H1 (cell line): Measurements from ENCODE around the gene ALG5. TPM values are rescaled to one million over a fixed set of nuclear protein-coding genes. Genes with fewer than 3 reads are reported as not detected.

ENCODE experiments used
- CTCF ChIA-PET: fragments of 300-600 bp; sonication (Branson Sonifier 250); formaldehyde crosslinking; loops from one replicate; lab custom pipeline; 2021; ENCODE audit not compliant: partially characterized antibody; lab: Charles Lee
- POLR2A ChIA-PET: fragments of 300-600 bp; sonication (Branson Sonifier 250); formaldehyde crosslinking; loops from one replicate; lab custom pipeline; 2021; ENCODE audit warnings: inconsistent platforms; ENCODE audit not compliant: partially characterized antibody; lab: Charles Lee
- DNase-seq, 2 experiments: peaks; one replicate each; pipeline versions ENCODE4 v3.0.0 to v3.0.0-alpha.2; 2010 to 2022; ENCODE audit warnings: low spot score in 2 of 2, low read depth in 1 of 2, mixed read lengths in 1 of 2
- FAIRE-seq: peaks from 2 replicates; lab custom pipeline; 2011; peaks lifted over from hg19 to GRCh38; lab: Jason Lieb, UNC
- H2AFZ ChIP-seq: 2 replicates; pipeline ENCODE4 v1.8.1; 2012; ENCODE audit warnings: low read length, inconsistent platforms
- H2AK5ac ChIP-seq: 2 replicates; pipeline ENCODE4 v1.6.1; 2013; ENCODE audit warnings: low read depth, low read length
- H2BK120ac ChIP-seq: replicated peaks from 2 replicates; pipeline ENCODE3; 2013; ENCODE audit warnings: low read depth, low read length, inconsistent platforms
- H2BK12ac ChIP-seq: 2 replicates; pipeline ENCODE4 v1.6.1; 2013; ENCODE audit warnings: low read depth, low read length
- H2BK15ac ChIP-seq: 2 replicates; pipeline ENCODE4 v1.6.1; 2013; ENCODE audit warnings: low read length
- H2BK20ac ChIP-seq: 2 replicates; pipeline ENCODE4 v1.6.1; 2013; ENCODE audit warnings: low read length
- H2BK5ac ChIP-seq: 2 replicates; pipeline ENCODE4 v1.6.1; 2013; ENCODE audit warnings: low read depth, low read length
- H3K14ac ChIP-seq: 2 replicates; pipeline ENCODE4 v1.6.1; 2013; ENCODE audit warnings: inconsistent platforms; ENCODE audit not compliant: insufficient read length
- H3K18ac ChIP-seq: 2 replicates; pipeline ENCODE4 v1.6.1; 2013; ENCODE audit warnings: low read length; ENCODE audit errors: extremely low read depth
- H3K23ac ChIP-seq: 2 replicates; pipeline ENCODE4 v1.6.1; 2013; ENCODE audit warnings: inconsistent platforms; ENCODE audit not compliant: insufficient read length
- H3K23me2 ChIP-seq: 2 replicates; pipeline ENCODE4 v1.6.1; 2013; ENCODE audit warnings: low read depth, low read length
- H3K27ac ChIP-seq: 2 replicates; pipeline ENCODE4 v1.6.1; 2011; ENCODE audit warnings: low read depth, low read length, inconsistent platforms
- H3K27me3 ChIP-seq, 4 experiments: replicated peaks in 1 of 4; 1 replicate in 1 of 4; 2 replicates in 3 of 4; pipeline versions ENCODE4 v1.6.1 to v1.8.1; 2011 to 2013; ENCODE audit warnings: low read length in 3 of 4, mild to moderate bottlenecking in 3 of 4, inconsistent platforms in 2 of 4, mixed read lengths in 2 of 4, moderate library complexity in 1 of 4; ENCODE audit not compliant: control insufficient read depth in 3 of 4, insufficient read depth in 3 of 4; ENCODE audit errors: extremely low read depth in 1 of 4
- H3K36me3 ChIP-seq, 4 experiments: 2 replicates each; pipeline versions ENCODE4 v1.6.1 to v1.8.1; 2011 to 2013; ENCODE audit warnings: mild to moderate bottlenecking in 4 of 4, low read length in 3 of 4, moderate library complexity in 2 of 4, control low read depth in 1 of 4, inconsistent platforms in 1 of 4; ENCODE audit not compliant: insufficient read depth in 4 of 4, control insufficient read depth in 2 of 4
- H3K4ac ChIP-seq: replicated peaks from 2 replicates; pipeline ENCODE3; 2013; ENCODE audit warnings: low read length, low read depth, mixed read lengths, inconsistent platforms; ENCODE audit not compliant: insufficient read length
- H3K4me1 ChIP-seq, 4 experiments: replicated peaks in 1 of 4; 1 replicate in 1 of 4; 2 replicates in 3 of 4; pipeline versions ENCODE4 v1.6.1 to v1.8.1; 2011 to 2013; ENCODE audit warnings: low read length in 3 of 4, inconsistent platforms in 2 of 4, mixed read lengths in 1 of 4; ENCODE audit not compliant: insufficient read depth in 4 of 4, control insufficient read depth in 3 of 4
- H3K4me2 ChIP-seq, 2 experiments: 2 replicates each; pipeline versions ENCODE4 v1.6.1 to v1.8.1; 2011 to 2013; ENCODE audit warnings: low read depth in 2 of 2, low read length in 2 of 2, control low read depth in 1 of 2, inconsistent platforms in 1 of 2, mild to moderate bottlenecking in 1 of 2; ENCODE audit not compliant: insufficient read depth in 1 of 2
- H3K4me3 ChIP-seq, 4 experiments: fragments of 200-600, 300-600 bp in 1 of 4; sonication (generic), shearing (Covaris generic), sonication (Bioruptor Twin) in 1 of 4; 2 replicates each; pipeline versions ENCODE4 v1.5.1 to v1.8.1; 2011 to 2016; ENCODE audit warnings: low read length in 4 of 4, low read depth in 3 of 4, control low read depth in 2 of 4, inconsistent platforms in 2 of 4, mild to moderate bottlenecking in 2 of 4, mixed read lengths in 1 of 4, moderate library complexity in 1 of 4; ENCODE audit not compliant: insufficient read depth in 2 of 4; ENCODE audit errors: extremely low read depth in 1 of 4
- H3K56ac ChIP-seq: replicated peaks from 2 replicates; pipeline ENCODE3; 2013; ENCODE audit warnings: low read depth, mild to moderate bottlenecking, mixed read lengths, low read length, inconsistent platforms; ENCODE audit not compliant: insufficient read length
- H3K79me1 ChIP-seq: 2 replicates; pipeline ENCODE4 v1.6.1; 2013; ENCODE audit warnings: low read depth, low read length, control low read depth
- H3K79me2 ChIP-seq, 2 experiments: 2 replicates each; pipeline versions ENCODE4 v1.6.1 to v1.8.1; 2012 to 2013; ENCODE audit warnings: low read length in 2 of 2, mild to moderate bottlenecking in 2 of 2, inconsistent platforms in 1 of 2; ENCODE audit not compliant: insufficient read depth in 2 of 2, control insufficient read depth in 1 of 2
- H3K9ac ChIP-seq, 4 experiments: replicated peaks in 1 of 4; 1 replicate in 1 of 4; 2 replicates in 3 of 4; pipeline versions ENCODE4 v1.6.1 to v1.8.1; 2011 to 2013; ENCODE audit warnings: low read depth in 3 of 4, low read length in 3 of 4, control low read depth in 2 of 4, mild to moderate bottlenecking in 2 of 4, moderate library complexity in 2 of 4, inconsistent platforms in 1 of 4; ENCODE audit errors: extremely low read depth in 1 of 4
- H3K9me3 ChIP-seq, 2 experiments: 2 replicates each; pipeline versions ENCODE4 v1.6.1 to v1.8.1; 2012 to 2013; ENCODE audit warnings: mild to moderate bottlenecking in 2 of 2, moderate library complexity in 2 of 2, control low read depth in 1 of 2, inconsistent platforms in 1 of 2, low read depth in 1 of 2, low read length in 1 of 2, mixed read lengths in 1 of 2; ENCODE audit not compliant: insufficient read depth in 2 of 2
- H4K20me1 ChIP-seq, 2 experiments: replicated peaks in 1 of 2; 2 replicates each; pipeline versions ENCODE3 to v1.8.1; 2011 to 2013; ENCODE audit warnings: inconsistent platforms in 2 of 2, low read length in 2 of 2, mild to moderate bottlenecking in 1 of 2; ENCODE audit not compliant: insufficient read depth in 2 of 2, control insufficient read depth in 1 of 2
- H4K5ac ChIP-seq: 2 replicates; pipeline ENCODE4 v1.6.1; 2013; ENCODE audit warnings: low read length, low read depth, mixed read lengths, inconsistent platforms; ENCODE audit not compliant: insufficient read length
- H4K8ac ChIP-seq: 2 replicates; pipeline ENCODE4 v1.8.0; 2013; ENCODE audit warnings: mild to moderate bottlenecking, moderate library complexity, low read length, inconsistent platforms; ENCODE audit not compliant: insufficient read depth; ENCODE audit errors: extremely low read depth
- H4K91ac ChIP-seq: replicated peaks from 2 replicates; pipeline ENCODE3; 2013; ENCODE audit warnings: low read length, mixed read lengths, inconsistent platforms; ENCODE audit not compliant: insufficient read length
- GTF2F1 ChIP-seq: IDR thresholded peaks from 2 replicates; pipeline ENCODE4 v1.6.1; 2012; ENCODE audit warnings: low read depth, low read length, improper control_type of control experiment, borderline replicate concordance
- JUND ChIP-seq: IDR thresholded peaks from 2 replicates; pipeline ENCODE4 v1.6.1; 2011; ENCODE audit warnings: mild to moderate bottlenecking, improper control_type of control experiment, low read length
- POLR2AphosphoS5 ChIP-seq: IDR thresholded peaks from 2 replicates; pipeline ENCODE4 v1.6.1; 2011; ENCODE audit warnings: low read depth, low read length
- RXRA ChIP-seq: IDR thresholded peaks from 2 replicates; pipeline ENCODE4 v1.6.1; 2011; ENCODE audit warnings: low read depth, mild to moderate bottlenecking, low read length, moderate library complexity; ENCODE audit not compliant: insufficient read depth
- SIN3A ChIP-seq, 2 experiments: IDR thresholded peaks in 1 of 2; conservative IDR thresholded peaks in 1 of 2; 2 replicates each; pipeline ENCODE4 v1.6.1; 2011 to 2012; ENCODE audit warnings: low read length in 2 of 2, improper control_type of control experiment in 1 of 2, low read depth in 1 of 2, mild to moderate bottlenecking in 1 of 2
- TAF7 ChIP-seq: optimal IDR thresholded peaks from 2 replicates; pipeline ENCODE3; 2011; ENCODE audit warnings: low read depth, mild to moderate bottlenecking, inconsistent platforms, low read length, moderate library complexity, borderline replicate concordance
- TCF12 ChIP-seq: IDR thresholded peaks from 2 replicates; pipeline ENCODE4 v1.6.1; 2011; ENCODE audit warnings: low read depth, mild to moderate bottlenecking, low read length
- YY1 ChIP-seq: IDR thresholded peaks from 2 replicates; pipeline ENCODE4 v1.6.1; 2011; ENCODE audit warnings: low read depth, mild to moderate bottlenecking, low read length
- WGBS, 2 experiments: shearing (Covaris generic) in 1 of 2; methylation state at CpG; one replicate each; pipeline versions ENCODE4 v1.1.6 to v1.1.7; 2013 to 2015; ENCODE audit warnings: low lambda C conversion rate in 2 of 2, mixed read lengths in 2 of 2, inconsistent platforms in 1 of 2, low coverage in 1 of 2, missing lambda C conversion rate in 1 of 2; ENCODE audit not compliant: insufficient replicate concordance in 2 of 2, insufficient coverage in 1 of 2, insufficient read length in 1 of 2; ENCODE audit errors: extremely low coverage in 1 of 2, missing lambda C conversion rate in 1 of 2; 5-methylcytosine and 5-hydroxymethylcytosine counted together
- polyA plus RNA-seq, 7 experiments: library from polyadenylated mRNA; depleted of rRNA in 3 of 7; stranded (reverse) in 5 of 7; unstranded in 2 of 7; fragments of >200 nt in 5 of 7; fragments of 200-250 nt in 2 of 7; gene quantifications; 1 replicate in 5 of 7; 2 replicates in 1 of 7; 4 replicates in 1 of 7; pipeline versions ENCODE4 v1.2.1 to v1.2.3, GENCODE V29; 2011 to 2013; ENCODE audit warnings: missing spikeins in 2 of 7, mixed read lengths in 2 of 7
- total RNA-seq: library from RNA; stranded (reverse); fragmentation: NEBNext Ultra II Directional; extraction: Animal tissue kit (Norgen Biotek cat#: 25700); gene quantifications from 2 replicates; pipeline ENCODE4 v1.2.1, GENCODE V29; 2021

ALG5 gene
- total and polyA plus RNA-seq, 2 of the 8 experiments (the other 6 are each of a cell fraction or from before 2014, with no cell fraction given): 15.0 to 24.3 TPM

DNA sequence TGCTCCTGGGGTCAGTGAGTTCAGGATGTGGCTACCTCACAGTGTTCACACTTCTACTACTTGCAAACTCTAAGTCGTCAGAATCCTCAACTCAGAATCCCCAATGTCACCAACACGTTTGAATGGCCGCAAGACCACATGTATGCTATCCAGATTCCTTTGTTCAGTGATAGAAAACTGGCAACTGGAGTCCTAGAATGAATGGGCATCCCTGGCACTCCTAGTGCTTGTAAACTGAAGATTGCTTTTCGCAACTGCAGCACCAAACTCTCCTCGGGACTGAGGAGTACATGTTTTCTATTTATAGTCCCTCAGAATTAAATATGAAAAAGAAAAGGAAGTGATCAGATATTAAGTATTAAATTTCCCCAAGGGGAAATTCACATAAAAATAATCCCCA lies 84.0 kb downstream of the ALG5 start:
- Histone ChIP-seq H3K4me1 (peaks cover 3 to 5% (median 4%) of the 10 kb centered on the region in 4 experiments; a peak in 3 of 7 replicates), H2BK5ac (no peak overlapping the region), H2AK5ac (no peak overlapping the region), H2BK15ac (no peak overlapping the region), H3K14ac (no peak overlapping the region), H4K20me1 (no peaks in the 10 kb centered on the region), H3K27me3 (peaks cover 1 to 15% (median 11%) of the 10 kb centered on the region in 4 experiments), H2BK12ac (no peak overlapping the region), H3K36me3 (no peaks in the 10 kb centered on the region), H4K8ac (no peak overlapping the region), H3K18ac (no peak overlapping the region), H2BK120ac (no peak overlapping the region), H3K4ac (no peak overlapping the region), H3K79me1 (no peaks in the 10 kb centered on the region), H3K56ac (no peak overlapping the region), H3K9me3 (no peaks in the 10 kb centered on the region), H3K4me3 (no peak overlapping the region), H3K79me2 (no peaks in the 10 kb centered on the region), H2AFZ (no peak overlapping the region), H3K27ac (no peak overlapping the region), H3K23me2 (peaks cover 8% of the 10 kb centered on the region; the same call in 1 of the 2 replicates), H3K4me2 (no peak overlapping the region), H4K91ac (no peak overlapping the region), H3K9ac (no peak overlapping the region; a peak in 1 of 7 replicates), H3K23ac (no peak overlapping the region), H2BK20ac (no peak overlapping the region), H4K5ac (no peak overlapping the region)
- no peak for TF ChIP-seq POLR2AphosphoS5
- no peak for TF ChIP-seq RXRA
- TF ChIP-seq YY1: no peak
- TF ChIP-seq GTF2F1: no peak
- no peak for TF ChIP-seq TAF7
- no peak for TF ChIP-seq TCF12
- no peak for TF ChIP-seq SIN3A (conservative IDR thresholded peaks at IDR 0.05 in 1 of 2, IDR thresholded peaks at IDR 0.05 in 1 of 2; ENCODE audit: low read depth in 1 of 2, low read length in 2 of 2)
- no peak for TF ChIP-seq JUND
- FAIRE-seq (no peak), DNase-seq (no peak)
- POLR2A ChIA-PET: no interaction called here
- CTCF ChIA-PET: interaction anchor here (1.1 kb wide), 1 partner anchor 66 kb away, joined by 7 read pairs; no protein-coding TSS in a partner anchor
- WGBS, 2 experiments: 85% methylated on average over 5 of the region's 5 CpGs; no CpG with 5 or more reads in 1 of the 2 experiments
